GM21737 (cell line): Measurements from ENCODE around the gene ZBTB7C.

Experiments
- ATAC-seq: cut with Tn5 transposase; IDR thresholded peaks from one replicate; pipeline ENCODE4 v1.9.1; 2021; ENCODE audit warnings: mild to moderate bottlenecking, moderate library complexity; ENCODE audit not compliant: unreplicated experiment

Gene ZBTB7C

GRCh38 chr18:48391868-48392267, 17.3 kb downstream of the ZBTB7C start:
- no peak for ATAC-seq

GRCh38 chr18:48390641-48391040, 18.5 kb downstream of the ZBTB7C start:
- ATAC-seq, result no peak

GRCh38 chr18:48388478-48388877, 20.7 kb downstream of the ZBTB7C start:
- ATAC-seq, result no peak

GRCh38 chr18:48387300-48387699, 21.9 kb downstream of the ZBTB7C start:
- ATAC-seq, result no peak

GRCh38 chr18:48385596-48385995, 23.6 kb downstream of the ZBTB7C start:
- ATAC-seq, result no peak

- no peak for ATAC-seq
Observed at GRCh38 chr18:48376934-48377333, 32.2 kb downstream of the ZBTB7C start.

GRCh38 chr18:48376406-48376805, 32.8 kb downstream of the ZBTB7C start:
- no peak for ATAC-seq

- no peak for ATAC-seq
Observed at GRCh38 chr18:48375150-48375800, 33.9 kb downstream of the ZBTB7C start.

GRCh38 chr18:48374423-48375149, 34.6 kb downstream of the ZBTB7C start:
- ATAC-seq, result no peak

GRCh38 chr18:48371854-48372602, 37.2 kb downstream of the ZBTB7C start:
- ATAC-seq, result no peak

GRCh38 chr18:48367557-48367956, 41.6 kb downstream of the ZBTB7C start:
- ATAC-seq, result no peak

GRCh38 chr18:48365965-48366364, 43.2 kb downstream of the ZBTB7C start:
- ATAC-seq, result no peak

- no peak for ATAC-seq
Observed at GRCh38 chr18:48364146-48364545, 45.0 kb downstream of the ZBTB7C start.

- no peak for ATAC-seq
Observed at GRCh38 chr18:48363175-48363574, 46.0 kb downstream of the ZBTB7C start.

- ATAC-seq, result no peak
Observed at GRCh38 chr18:48361801-48362200, 47.4 kb downstream of the ZBTB7C start.

GRCh38 chr18:48360376-48361021, 48.7 kb downstream of the ZBTB7C start:
- no peak for ATAC-seq

- ATAC-seq, result no peak
Observed at GRCh38 chr18:48359626-48360025, 49.6 kb downstream of the ZBTB7C start.

- no peak for ATAC-seq
Observed at GRCh38 chr18:48358868-48359267, 50.3 kb downstream of the ZBTB7C start.

GRCh38 chr18:48356909-48357631, 52.1 kb downstream of the ZBTB7C start:
- no peak for ATAC-seq

- no peak for ATAC-seq
Observed at GRCh38 chr18:48356151-48356745, 52.9 kb downstream of the ZBTB7C start.
